Ecto neural progenitor cell (in vitro differentiated cells): ENCODE data around the gene ATP4B.

Experiments
- DNase-seq: peaks from one replicate; pipeline ENCODE4 v3.0.0-alpha.2; 2018; ENCODE audit warnings: low spot score

Gene ATP4B

DNA sequence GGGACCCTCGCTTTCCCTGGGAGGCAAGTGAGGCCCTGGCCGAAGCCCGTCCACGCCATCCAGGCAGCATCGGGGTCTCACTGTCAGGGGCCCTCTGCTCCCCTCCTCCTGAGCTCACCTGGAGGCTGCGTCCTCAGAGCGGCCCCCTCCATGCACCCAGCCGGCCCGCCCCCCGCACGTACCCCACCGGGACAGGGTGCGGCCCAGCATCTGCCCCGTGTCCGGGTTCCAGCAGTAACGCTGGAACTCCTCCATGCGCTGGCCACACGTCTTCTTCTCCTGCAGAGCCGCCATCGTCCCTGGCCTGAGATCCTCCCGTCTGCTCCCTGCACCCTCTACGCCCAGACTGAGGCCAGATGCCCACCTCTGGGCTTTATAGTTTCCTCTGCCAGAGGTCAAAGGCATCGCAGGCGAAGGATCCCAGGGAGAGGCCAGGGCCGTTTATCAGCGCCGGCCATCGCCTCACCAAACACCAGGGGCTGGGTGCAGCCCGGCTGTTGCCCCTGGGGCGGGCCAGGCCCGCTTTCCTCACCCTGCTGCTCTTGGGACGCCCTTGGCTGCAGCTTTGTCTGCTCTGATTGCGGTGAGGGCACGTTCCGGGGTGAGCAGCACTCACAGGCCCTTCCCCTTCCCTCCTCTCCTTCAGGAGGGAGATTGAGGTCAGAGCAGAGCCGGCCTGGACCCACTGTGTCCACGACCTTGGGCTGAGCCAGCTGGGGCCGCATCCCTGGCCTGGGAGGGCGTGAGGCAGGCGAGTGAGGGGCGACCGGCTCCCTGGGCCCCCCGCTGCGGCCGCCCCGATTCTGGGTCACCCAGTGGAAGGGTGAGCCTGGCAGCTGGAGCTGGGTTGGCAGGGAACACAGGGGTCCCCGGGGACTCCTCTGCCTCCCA is at the start of gene ATP4B:
TSS of gene ATP4B (minus strand) at position 348 of the 891 bp plus-strand sequence. CDS start at position 294, 54 bp downstream.
- no peak for DNase-seq

DNA sequence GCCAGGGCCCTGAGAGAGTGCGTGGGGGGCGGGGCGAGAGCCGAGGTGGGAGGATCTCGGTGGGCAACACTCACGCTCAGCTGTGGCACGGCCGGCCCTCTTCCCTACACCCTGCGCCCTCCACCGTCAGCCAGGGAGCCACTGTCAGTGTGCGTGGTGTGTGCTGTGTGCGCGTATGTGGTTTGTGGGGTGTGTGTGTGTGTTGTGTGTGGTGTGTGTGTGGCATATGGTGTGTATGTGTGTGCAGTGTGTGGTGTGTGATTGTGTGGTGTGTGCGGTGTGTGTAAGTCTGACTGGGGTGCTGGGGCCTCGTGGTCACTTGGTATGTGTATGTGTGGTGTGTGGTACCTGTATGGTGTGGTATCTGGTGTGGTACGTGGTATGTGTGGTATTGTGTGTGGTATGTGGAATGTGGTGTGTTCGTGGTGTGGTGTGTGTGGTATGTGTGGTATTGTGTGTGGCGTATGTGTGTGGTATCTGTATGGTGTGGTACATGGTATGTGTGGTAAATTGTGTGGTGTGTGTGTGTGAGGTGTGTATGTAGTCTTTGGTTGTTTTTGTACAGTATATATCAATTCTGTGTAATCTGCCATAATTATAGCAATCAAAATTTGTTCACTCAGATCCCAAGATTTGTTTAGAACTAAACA is 14.1 kb upstream of the ATP4B start:
- no peak for DNase-seq

DNA sequence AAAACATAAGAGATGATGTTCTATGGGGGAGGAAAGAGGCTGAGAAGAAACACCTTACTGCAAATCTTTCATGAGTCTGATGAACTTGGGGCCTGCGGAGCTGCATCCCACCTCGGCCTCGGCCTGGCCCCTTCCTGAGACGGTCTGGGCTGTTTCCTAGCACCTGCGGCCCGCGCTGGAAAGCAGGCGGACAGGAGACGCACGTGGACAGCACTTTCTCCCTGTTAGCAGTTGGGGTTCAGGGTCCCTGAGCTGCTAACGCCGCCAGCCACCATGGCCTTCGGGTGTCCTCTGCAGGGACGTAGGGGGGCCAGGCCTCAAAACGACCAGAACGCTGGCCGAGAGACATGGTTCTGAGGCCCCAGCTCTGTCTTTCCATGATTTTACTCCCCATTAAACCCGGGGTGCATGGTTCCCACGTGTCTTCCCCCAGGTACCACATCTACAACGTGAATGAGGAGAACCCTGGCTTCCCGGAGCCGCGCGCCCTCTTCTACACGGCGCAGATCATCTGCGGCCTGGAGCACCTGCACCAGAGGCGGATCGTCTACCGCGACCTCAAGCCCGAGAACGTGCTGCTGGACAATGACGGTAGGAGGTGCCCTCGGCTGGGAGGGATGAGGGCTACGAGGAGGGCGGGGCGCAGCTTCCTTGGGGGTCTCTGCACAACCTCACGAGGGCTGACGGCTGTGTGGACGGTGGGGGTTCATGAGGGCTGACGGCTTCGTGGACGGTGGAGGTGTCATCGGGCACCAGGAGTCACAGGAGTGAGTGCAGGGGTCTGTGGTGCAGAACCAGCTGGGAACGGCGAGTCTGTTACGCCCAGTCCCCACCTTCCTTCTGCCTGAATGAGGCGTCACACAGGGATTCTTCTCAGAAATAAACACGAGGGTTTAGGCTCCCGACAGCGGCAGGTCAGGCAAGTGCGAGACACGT is 13.3 kb upstream of the ATP4B start:
- no peak for DNase-seq

DNA sequence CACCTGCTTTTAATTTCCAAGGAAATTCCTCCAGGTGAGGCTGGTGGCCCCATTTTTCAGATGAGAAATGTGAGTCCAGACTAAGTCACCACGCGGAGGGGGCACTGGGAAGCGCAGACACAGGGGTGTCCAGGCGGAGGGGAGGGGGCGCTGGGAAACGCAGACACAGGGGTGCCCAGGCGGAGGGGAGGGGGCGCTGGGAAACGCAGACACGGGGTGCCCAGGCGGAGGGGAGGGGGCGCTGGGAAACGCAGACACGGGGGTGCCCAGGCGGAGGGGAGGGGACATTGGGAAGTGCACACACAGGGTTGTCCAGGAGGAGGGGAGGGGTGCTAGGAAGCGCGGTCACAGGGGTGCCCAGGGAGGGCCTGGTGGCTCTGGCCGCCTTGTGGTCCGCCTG is 12.5 kb upstream of the ATP4B start:
- DNase-seq = no peak

DNA sequence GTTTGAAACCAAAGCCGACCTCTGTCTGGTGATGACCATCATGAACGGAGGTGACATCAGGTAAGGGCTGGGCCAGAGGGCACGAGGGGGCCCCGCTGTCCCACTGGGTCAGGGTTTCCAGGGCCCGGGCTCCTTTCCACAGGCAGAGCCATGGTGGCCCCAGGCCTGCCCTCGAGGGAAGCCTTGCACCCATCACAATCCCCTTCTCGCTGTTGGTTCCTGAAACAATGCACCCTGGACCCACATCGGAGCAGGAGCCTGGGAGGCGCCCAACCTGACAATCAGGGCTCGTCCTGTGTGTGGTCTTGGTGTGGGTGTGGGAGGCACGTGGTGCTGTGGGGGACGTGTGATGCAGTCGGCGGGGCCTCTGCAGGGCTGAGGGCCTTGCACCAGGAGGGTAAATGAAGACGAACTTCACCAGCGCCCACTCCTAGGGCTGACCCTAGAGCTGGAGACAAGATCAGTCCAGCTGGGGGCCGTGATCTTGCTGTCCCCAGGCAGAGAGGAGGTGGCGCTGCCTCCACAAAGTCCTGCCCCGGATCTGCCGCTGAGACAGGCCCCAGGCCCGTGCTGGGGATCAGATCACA is 11.8 kb upstream of the ATP4B start:
- no peak for DNase-seq

DNA sequence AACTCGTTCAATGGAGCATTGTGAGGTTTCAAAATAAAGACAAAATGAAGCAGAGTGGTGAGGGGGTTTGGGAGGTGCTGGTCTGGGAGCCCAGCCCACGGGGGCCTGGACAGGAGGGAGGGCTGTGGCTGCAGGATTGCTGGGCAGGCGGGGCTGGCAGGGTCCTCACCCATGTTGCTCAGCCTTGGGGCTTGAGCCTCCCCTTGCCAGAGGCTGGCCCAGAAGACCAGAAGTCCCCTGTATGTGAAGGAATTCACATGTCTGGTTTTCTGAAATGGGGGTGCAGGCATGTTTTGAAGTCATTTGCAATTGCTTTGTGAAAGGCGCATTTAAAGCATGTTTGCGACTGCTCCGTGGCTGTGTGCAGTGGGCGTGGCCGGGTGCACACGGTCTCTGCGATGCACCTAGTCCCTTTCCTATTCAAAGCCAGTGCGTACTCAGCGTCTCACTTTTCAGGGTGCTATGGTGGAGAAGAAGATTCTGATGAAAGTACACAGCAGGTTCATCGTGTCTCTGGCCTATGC is 11.3 kb upstream of the ATP4B start:
- no peak for DNase-seq

DNA sequence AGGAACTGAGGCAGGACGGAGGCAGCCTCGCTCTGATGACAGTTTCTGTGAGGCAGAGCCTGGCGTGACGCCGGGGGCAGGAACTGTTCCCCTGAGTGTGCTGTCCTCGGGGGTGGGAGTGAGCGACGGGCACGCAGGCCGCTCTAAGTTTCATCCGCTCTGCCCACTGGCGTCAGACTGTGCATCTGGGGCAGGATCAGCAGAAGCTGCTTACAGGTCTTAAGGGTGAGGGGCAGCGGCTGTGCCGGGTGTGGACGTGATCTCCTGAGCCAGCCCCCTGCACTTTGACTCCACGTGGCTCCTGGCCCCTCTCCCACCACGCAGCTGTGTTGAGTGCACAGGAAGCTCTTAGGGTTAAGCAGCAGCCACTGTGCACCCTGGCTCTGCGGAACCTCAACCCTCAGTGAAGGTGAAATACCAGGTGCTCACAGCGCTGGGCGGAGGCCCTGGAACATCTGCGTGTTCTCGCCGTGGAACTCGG is 10.5 kb upstream of the ATP4B start:
- DNase-seq = no peak

DNA sequence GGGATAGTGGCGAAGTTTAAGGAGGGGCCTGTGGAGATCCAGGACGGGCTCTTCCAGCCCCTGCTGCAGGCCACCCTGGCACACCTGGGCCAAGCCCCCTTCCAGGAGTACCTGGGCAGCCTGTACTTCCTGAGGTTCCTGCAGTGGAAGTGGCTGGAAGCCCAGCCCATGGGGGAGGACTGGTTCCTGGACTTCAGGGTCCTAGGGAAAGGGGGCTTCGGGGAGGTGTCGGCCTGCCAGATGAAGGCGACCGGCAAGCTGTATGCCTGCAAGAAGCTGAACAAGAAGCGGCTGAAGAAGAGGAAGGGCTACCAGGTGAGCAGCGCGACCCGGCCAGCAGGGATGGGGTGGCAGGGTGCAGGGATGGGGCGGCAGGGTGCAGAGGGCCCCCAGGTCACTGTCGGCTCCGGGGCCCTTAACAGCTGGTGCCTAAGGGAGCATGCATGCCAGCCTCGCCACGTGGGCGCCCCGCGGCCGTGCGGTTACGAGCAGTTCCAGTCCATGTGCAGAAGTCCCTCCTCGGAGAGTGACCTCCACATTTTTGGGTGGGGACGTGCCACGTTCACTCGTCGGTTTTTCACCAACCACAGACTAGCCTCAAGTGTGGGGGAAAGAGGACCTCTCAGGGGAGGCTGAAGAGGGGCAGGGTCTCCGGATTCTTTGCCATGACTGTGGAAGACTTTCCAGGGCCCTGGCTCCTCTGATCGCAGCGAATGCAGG is 9.9 kb upstream of the ATP4B start:
- DNase-seq = no peak

DNA sequence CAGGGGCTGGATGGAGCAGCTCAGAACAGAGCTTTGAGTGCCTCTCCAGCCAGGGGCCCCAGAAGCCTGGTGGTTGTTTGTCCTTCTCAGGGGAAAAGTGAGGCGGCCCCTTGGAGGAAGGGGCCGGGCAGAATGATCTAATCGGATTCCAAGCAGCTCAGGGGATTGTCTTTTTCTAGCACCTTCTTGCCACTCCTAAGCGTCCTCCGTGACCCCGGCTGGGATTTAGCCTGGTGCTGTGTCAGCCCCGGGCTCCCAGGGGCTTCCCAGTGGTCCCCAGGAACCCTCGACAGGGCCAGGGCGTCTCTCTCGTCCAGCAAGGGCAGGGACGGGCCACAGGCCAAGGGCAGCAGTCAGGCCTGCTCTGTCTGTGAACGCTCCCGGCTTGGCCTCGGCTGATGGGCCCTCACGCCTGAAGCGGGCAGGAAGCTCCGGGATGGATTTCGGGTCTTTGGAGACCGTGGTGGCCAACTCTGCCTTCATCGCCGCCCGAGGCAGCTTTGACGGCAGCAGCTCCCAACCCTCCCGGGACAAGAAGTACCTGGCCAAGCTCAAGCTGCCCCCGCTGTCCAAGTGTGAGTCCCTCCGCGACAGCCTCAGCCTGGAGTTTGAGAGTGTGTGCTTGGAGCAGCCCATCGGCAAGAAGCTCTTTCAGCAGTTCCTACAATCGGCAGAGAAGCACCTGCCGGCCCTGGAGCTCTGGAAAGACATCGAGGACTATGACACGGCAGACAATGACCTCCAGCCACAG is 9.1 kb upstream of the ATP4B start, which contains the start of gene GRK1:
TSS of gene GRK1 (plus strand) at position 269 of the 751 bp plus-strand sequence. CDS start at position 437, 168 bp downstream.
- no peak for DNase-seq

DNA sequence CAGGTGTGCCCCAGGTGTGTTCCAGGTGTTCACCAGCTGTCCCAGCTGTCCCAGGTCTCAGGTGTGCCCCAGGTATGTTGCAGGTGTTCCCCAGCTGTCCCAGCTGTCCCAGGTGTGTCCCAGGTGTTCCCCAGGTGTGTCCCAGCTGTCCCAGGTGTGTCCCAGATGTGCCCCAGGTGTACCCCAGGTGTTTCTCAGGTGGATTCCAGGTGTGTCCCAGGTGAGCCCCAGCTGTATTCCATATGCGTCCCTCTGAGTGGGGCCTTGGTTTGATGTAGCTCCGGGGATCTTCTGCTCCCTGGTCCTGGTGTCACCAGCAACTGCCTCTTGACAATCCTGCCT is 8.3 kb upstream of the ATP4B start:
- DNase-seq = no peak

DNA sequence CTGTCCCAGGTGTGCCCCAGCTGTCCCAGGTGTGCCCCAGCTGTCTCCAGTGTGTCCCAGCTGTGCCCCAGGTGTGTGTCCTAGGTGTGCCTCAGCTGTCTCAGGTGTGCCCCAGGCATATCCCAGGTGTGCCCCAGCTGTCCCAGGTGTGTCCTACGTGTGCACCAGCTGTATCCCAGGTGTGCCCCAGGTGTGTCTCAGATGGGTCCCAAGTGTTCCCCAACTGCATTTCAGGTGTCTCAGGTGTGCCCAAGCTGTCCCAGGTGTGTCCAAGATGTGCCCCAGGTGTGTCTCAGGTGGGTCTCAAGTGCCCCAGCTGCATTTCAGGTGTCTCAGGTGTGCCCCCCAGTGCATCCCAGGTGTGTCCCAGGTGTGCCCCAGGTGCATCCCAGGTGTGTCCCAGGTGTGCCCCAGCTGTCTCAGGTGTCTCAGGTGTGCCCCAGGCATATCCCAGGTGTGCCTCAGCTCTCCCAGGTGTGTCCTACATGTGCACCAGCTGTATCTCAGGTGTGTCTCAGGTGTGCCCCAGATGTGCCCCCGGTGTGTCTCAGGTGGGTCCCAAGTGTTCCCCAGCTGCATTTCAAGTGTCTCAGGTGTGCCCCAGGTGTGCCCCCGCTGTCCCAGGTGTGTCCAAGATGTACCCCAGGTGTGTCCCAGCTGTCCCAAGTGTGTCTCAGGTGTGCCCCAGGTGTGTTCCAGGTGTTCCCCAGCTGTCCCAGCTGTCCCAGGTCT is 7.8 kb upstream of the ATP4B start:
- DNase-seq = no peak

DNA sequence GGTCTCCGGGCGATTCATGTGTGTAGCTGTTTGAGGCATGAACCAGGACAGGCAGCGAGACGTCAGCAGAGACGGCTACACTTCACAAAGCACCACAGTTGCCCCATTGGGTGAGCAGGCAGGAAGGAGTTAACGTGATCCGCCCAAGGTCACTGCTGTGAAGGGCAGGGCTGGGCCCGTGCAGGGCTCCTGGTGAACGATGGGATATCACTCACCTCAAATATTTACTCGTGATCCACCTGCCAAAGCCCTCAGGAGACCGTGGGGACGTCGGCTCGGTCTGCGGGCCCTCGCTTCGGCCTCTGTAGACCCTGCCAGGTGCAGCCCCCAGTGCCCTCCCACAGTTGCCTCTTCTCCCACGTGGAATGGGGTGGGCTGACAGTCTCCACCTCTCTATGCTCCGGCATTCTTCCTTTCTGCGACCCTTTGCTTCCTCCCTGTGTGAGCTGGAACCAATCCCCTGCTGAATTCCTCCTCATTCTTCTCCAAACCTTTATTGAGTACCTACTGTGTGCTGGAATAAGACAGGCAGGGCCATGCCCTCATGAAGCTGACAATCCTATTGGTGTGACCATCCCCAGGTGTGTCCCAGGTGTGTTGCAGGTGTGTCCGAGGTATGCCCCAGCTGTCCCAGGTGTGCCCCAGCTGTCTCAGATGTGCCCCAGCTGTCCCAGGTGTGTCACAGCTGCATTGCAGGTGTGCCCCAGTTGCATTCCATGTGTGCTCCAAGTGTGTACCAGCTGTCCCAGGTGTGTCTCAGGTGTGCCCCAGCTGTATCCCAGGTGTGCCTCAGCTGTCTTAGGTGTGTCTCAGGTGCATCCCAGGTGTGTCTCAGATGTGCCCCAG is 7.0 kb upstream of the ATP4B start:
- DNase-seq = no peak

DNA sequence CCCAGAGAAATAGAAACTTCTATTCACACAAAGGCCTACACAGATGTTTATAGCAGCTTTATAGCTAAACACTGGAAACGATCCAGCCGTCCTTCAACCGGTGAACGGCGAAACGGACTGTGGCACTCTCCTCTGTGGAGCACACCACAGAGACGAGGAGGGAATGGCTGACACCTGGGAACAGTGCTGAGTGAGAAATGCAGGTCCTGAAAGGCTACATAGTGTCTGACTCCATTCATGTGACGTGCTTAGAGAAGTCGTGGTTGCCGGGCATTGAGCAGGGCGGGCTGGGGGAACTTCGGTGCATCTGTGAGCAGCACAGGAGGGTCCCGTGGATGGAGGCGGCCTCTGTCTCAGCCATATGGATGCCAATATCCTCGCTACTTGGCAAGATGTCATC is 5.9 kb upstream of the ATP4B start:
- no peak for DNase-seq

DNA sequence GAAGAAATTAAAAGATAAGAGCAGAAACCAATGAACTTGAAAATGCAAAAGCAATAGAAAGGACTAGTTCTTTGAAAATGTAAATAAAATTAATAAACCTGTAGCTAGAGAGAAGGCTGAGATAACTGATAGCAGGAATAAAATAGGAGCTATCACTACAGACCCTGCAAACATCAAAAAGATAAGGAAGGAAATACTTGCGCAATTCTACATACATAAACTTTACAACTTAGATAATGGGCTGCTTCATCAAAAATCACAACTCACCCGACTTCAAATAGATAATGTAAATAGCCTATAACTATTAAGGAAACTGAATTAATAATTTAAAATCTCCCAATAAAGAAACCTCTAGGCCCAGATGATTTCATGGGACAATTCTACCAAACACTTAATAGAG is 3.5 kb upstream of the ATP4B start:
- DNase-seq = no peak

DNA sequence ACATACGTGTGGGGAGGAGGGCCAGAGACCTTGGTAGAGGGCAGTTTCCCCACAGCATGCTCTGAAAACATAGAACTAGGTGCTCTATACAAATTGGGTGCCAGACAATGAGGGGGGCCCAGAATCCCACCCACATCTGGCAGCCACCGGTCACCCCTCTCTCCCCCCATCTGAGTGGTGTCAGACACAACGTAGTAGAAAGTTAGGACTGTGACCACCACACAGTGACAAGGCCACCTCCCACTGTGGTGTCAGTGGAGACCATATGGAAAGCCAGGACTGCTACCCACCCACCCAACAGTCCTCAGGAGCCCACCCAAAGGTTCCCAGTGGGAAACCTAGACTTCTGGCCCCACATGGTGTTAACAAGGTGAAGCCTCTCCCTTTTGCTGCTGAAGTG is 2.1 kb upstream of the ATP4B start:
- no peak for DNase-seq

DNA sequence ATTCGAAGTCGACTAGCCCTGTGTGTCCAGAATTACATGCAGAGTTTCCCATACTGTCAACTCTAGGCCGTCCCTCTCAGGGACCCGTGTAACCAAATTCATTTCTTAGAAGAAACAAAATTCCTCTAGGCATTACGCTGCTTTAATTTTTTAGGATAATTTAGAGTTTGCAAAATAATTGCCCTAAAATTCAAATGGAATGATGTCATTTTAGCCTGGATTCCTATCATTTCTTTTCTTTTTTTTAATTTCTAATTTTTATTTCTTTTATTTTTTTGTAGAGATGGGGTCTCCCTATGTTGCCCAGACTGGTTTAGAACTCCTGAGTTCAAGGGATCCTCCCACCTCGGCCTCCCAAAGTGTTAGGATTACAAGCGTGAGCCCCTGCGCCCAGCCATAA is 1.3 kb upstream of the ATP4B start:
- DNase-seq = no peak

DNA sequence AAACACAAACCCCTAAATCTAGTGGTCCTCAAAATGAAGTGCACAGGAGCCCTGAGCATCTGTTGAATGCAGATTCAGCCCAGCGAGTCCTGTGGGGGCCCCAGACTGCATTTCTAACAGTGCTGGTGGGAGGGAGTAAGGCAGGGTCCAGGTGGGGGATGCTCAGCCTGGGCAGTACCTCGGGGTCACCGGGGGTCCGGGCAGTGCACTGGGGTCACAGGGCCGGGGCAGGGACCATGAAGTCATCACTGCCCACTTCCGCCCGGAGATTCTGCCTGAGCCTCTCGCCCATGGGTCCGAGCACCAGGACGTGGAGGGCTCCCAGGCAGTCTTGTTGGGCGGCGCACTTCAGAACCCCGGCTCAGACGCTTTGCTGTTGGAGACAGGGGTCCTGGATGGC is 838 bp upstream of the ATP4B start:
- no peak for DNase-seq

DNA sequence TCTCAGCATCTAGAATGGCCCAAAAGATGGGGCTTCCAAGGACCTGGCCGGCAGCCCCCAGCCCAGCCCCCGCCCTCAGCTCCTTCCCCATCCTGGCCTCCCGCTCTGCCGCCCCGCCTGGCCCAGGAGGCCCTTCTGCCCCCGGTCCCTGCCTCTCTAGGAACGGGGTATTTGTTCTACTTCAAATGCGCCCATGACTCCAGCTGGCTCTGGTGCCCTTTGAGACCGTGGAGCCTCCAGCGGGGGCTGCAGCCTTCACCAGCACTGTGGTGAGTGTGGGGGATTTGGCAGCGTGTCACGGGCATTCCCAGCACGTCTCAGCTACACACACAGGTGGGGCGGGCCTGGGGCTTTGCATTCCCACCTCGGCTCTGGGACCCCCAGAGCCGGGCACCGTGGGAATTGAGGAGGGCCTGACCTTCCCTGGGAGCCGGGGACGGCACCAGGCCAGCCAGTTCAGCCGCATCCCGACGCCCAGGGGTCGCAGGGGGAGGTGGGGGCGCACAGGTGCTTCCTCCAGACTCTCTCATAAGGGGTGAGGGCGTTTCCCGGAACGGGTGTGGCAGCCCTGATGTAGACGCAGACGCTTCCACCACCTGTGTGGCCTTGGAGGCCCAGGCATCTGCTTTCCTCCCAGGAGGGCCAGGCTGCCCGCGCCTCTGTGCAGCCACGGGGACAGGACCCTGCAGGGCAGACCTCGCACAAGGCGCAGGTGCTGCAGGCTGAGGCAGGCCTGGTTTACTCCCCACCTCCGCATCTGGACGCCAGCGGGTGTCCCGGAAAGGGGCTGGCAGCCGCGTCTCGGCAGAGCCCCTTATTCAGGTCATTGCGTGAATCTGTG is 947 bp downstream of the ATP4B start:
- no peak for DNase-seq
